Stomach (tissue), 4 donors: Measurements from ENCODE around the gene NRG3.

ENCODE experiments used
- EP300 ChIP-seq: sonication (generic); formaldehyde crosslinking; IDR thresholded peaks from one replicate; pipeline ENCODE4 v1.6.1; 2017; ENCODE audit warnings: antibody characterized with exemption
- POLR2A ChIP-seq, 4 donors: fragments of 450-650 bp; IDR thresholded peaks; one replicate each; pipeline ENCODE4 v1.6.1; 2016; ENCODE audit warnings: antibody characterized with exemption in 4 of 4, control low read depth in 2 of 4, mild to moderate bottlenecking in 1 of 4, moderate library complexity in 1 of 4
- POLR2AphosphoS5 ChIP-seq, 3 donors: sonication (generic); formaldehyde crosslinking; IDR thresholded peaks; one replicate each; pipeline ENCODE4 v1.6.1; 2016; ENCODE audit warnings: antibody characterized with exemption in 3 of 3
- TF ChIP-seq, protein P1 (sequence below), 7 experiments: fragments of 450-650 bp in 4 of 7; fragments of 200-600 bp in 3 of 7; sonication (generic) in 3 of 7; IDR thresholded peaks; one replicate each; pipeline ENCODE4 v1.5.1; 2016 to 2019; ENCODE audit warnings: antibody characterized with exemption in 7 of 7, control low read depth in 2 of 7, mild to moderate bottlenecking in 1 of 7

DNA sequence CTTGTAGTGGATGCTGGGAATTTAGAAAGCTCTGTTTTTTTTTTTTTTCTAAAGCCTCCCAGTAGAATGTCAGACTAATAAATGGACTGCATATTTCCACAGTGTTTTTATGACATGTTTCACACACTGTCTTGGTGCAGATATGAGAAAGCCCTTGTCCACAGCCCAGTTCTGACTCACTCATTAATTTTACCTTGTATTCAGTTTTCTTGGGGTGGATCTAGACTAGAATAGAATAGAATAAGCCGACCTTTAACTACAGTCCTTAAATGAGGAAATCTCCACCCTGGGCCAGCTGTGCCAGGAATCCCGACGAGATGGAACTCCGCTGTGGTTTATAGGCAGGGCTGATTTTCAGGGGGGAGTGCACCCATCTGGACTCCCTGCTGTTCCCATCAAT, 274.7 kb downstream of the NRG3 start:
- TF ChIP-seq EP300 (no peak), POLR2AphosphoS5 (IDR thresholded peaks at IDR 0.05) (no peak), POLR2A (IDR thresholded peaks at IDR 0.05) (no peak)
- TF ChIP-seq, protein P1, sequence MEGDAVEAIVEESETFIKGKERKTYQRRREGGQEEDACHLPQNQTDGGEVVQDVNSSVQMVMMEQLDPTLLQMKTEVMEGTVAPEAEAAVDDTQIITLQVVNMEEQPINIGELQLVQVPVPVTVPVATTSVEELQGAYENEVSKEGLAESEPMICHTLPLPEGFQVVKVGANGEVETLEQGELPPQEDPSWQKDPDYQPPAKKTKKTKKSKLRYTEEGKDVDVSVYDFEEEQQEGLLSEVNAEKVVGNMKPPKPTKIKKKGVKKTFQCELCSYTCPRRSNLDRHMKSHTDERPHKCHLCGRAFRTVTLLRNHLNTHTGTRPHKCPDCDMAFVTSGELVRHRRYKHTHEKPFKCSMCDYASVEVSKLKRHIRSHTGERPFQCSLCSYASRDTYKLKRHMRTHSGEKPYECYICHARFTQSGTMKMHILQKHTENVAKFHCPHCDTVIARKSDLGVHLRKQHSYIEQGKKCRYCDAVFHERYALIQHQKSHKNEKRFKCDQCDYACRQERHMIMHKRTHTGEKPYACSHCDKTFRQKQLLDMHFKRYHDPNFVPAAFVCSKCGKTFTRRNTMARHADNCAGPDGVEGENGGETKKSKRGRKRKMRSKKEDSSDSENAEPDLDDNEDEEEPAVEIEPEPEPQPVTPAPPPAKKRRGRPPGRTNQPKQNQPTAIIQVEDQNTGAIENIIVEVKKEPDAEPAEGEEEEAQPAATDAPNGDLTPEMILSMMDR (IDR thresholded peaks at IDR 0.05), result no peak
